Panc1 (cell line): ENCODE results near the gene AKAP6. TPM values are rescaled to one million over a fixed set of nuclear protein-coding genes. Genes with fewer than 3 reads are reported as not detected.

Experiments used
- ATAC-seq: fragments of 200-7000 bp; cut with Tn5 transposase; 2 replicates; pipeline ENCODE4 v1.9.1; 2020; ENCODE audit warnings: mild to moderate bottlenecking, moderate library complexity
- BruUV-seq: library from RNA; stranded (reverse); fragments of 400-500 nt; replicated peaks from 2 replicates; lab custom pipeline; 2021; lab: Mats Ljungman, UMichigan
- CTCF ChIA-PET: fragments of 300-600 bp; sonication (Branson Sonifier 250); formaldehyde crosslinking; loops from one replicate; lab custom pipeline; 2022; ENCODE audit warnings: antibody characterized with exemption; lab: Charles Lee
- POLR2A ChIA-PET: fragments of 300-600 bp; sonication (Branson Sonifier 250); formaldehyde crosslinking; loops from one replicate; lab custom pipeline; 2022; ENCODE audit warnings: antibody characterized with exemption; lab: Charles Lee
- DNase-seq: peaks from one replicate; pipeline ENCODE4 v3.0.0-alpha.2; 2010; ENCODE audit warnings: low read depth, low spot score
- H3K27ac ChIP-seq: 2 replicates; pipeline ENCODE4 v1.5.1; 2011; ENCODE audit warnings: mild to moderate bottlenecking, low read length, inconsistent platforms
- H3K27me3 ChIP-seq: fragments of 200-500 bp; sonication (Bioruptor generic); 2 replicates; pipeline ENCODE4 v1.6.0; 2014; ENCODE audit warnings: low read length, inconsistent platforms; ENCODE audit not compliant: control insufficient read depth, insufficient read depth
- H3K36me3 ChIP-seq: fragments of 200-500 bp; sonication (Bioruptor generic); 2 replicates; pipeline ENCODE4 v1.5.1; 2014; ENCODE audit warnings: inconsistent platforms, mild to moderate bottlenecking, low read length, moderate library complexity; ENCODE audit not compliant: control insufficient read depth, insufficient read depth
- H3K4me1 ChIP-seq: 2 replicates; pipeline ENCODE4 v1.5.1; 2011; ENCODE audit warnings: inconsistent platforms, mild to moderate bottlenecking, low read length, moderate library complexity; ENCODE audit not compliant: control insufficient read depth, insufficient read depth
- H3K4me3 ChIP-seq, 2 experiments: 2 replicates each; pipeline ENCODE4 v1.5.1; 2011 to 2012; ENCODE audit warnings: low read depth in 2 of 2, low read length in 2 of 2, mild to moderate bottlenecking in 2 of 2, inconsistent platforms in 1 of 2, moderate library complexity in 1 of 2
- H3K9me3 ChIP-seq: fragments of 200-500 bp; sonication (Bioruptor generic); 2 replicates; pipeline ENCODE4 v1.5.1; 2014; ENCODE audit warnings: low read depth, mild to moderate bottlenecking, inconsistent platforms, low read length, moderate library complexity; ENCODE audit not compliant: control insufficient read depth, insufficient read depth
- CTCF ChIP-seq: fragments of 450-650 bp; IDR thresholded peaks from 2 replicates; pipeline ENCODE4 v1.5.1; 2017; ENCODE audit warnings: mild to moderate bottlenecking
- POLR2AphosphoS5 ChIP-seq: IDR thresholded peaks from 2 replicates; pipeline ENCODE4 v1.6.1; 2012; ENCODE audit warnings: mild to moderate bottlenecking, low read depth, low read length, moderate library complexity
- REST ChIP-seq, 2 experiments: IDR thresholded peaks; 2 replicates each; pipeline ENCODE4 v1.6.1; 2011 to 2012; ENCODE audit warnings: low read depth in 2 of 2, control low read depth in 1 of 2, low read length in 1 of 2, mild to moderate bottlenecking in 1 of 2, moderate library complexity in 1 of 2; ENCODE audit not compliant: insufficient read depth in 1 of 2
- SIN3A ChIP-seq: IDR thresholded peaks from 2 replicates; pipeline ENCODE4 v1.6.1; 2012; ENCODE audit warnings: low read depth, mild to moderate bottlenecking, low read length, moderate library complexity, borderline replicate concordance; ENCODE audit not compliant: insufficient read depth
- TCF7L2 ChIP-seq: IDR thresholded peaks from 2 replicates; pipeline ENCODE4 v1.6.1; 2011; ENCODE audit warnings: mild to moderate bottlenecking, low read depth, low read length, inconsistent platforms
- in situ Hi-C: cut with HindIII; loops from 2 replicates; pipeline ENCODE4 v1.10.0; 2016; ENCODE audit warnings: low sequenced_read_pairs, low pct_unique_long_range_greater_than_20kb
- intact Hi-C: fragments of 100-400 bp; cut with micrococcal nuclease; formaldehyde crosslinking; loops from one replicate; pipeline ENCODE4 v1.10.0; 2022; ENCODE audit not compliant: unreplicated experiment
- total RNA-seq: library from RNA; stranded (reverse); gene quantifications from one replicate; pipeline ENCODE4 v1.2.1, GENCODE V29; 2021; ENCODE audit not compliant: unreplicated experiment

AKAP6 gene
- total RNA-seq, 1 experiment from 2014 or later = 0.82 TPM

DNA sequence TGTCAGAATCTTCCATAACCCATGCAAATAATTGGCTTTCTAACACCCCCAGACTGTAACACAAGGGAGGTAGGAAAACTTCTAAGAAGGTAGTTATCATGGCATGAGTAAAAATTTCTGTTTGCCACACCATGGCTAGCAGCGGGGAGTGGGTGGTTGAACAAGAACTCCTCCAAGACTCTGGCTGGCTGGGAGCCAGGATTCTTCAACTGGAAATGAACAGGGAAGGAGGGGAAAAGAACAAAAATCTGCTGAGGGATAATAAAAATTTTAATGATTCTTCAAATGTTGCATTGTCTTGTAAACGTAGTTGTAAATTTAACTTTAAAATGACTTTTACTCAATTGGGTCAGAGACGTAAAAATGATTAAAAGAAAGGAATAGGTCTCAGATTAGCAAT is 78.9 kb downstream of the AKAP6 start:
- ChIA-PET CTCF (no interaction called here), POLR2A (no interaction called here)
- no TSS peak for BruUV-seq
- no peaks in the 10 kb centered on the region for H3K9me3 ChIP-seq
- H3K27me3 ChIP-seq = no peaks in the 10 kb centered on the region
- no peak overlapping the region for H3K27ac ChIP-seq
- no peaks in the 10 kb centered on the region for H3K4me1 ChIP-seq
- ATAC-seq (no peak), DNase-seq (no peak)
- no peak for TF ChIP-seq TCF7L2
- TF ChIP-seq POLR2AphosphoS5 = no peak
- no peak for TF ChIP-seq REST (IDR thresholded peaks at IDR 0.05; ENCODE audit: insufficient read depth in 1 of 2, low read depth in 2 of 2, low read length in 1 of 2)
- no peak for TF ChIP-seq SIN3A
- no peak for TF ChIP-seq CTCF
- no peak overlapping the region for H3K4me3 ChIP-seq
- no peaks in the 10 kb centered on the region for H3K36me3 ChIP-seq
- intact Hi-C loops (no loop called here), in situ Hi-C loops (no loop called here)

DNA sequence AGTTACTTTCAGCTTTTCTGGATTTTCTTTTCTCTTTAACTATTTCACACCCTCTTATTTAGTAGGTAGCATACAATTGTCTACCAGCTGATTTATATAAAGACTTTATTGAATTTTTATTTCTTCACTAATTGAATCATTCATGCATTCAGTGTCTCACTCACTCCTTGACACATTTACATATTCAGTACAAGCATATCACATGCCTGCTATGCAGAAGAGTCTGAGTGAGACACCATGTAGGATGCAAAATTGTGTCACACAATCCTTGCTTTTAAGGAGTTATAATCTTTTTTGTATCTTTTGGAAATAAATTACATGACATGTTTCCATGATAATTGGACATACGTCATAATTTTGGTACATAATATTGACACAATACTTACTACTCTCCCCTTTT is 83.0 kb downstream of the AKAP6 start:
- Histone ChIP-seq H3K36me3 (no peaks in the 10 kb centered on the region), H3K9me3 (no peaks in the 10 kb centered on the region), H3K27ac (no peak overlapping the region), H3K4me3 (no peak overlapping the region), H3K27me3 (no peaks in the 10 kb centered on the region), H3K4me1 (no peaks in the 10 kb centered on the region)
- ChIA-PET CTCF (no interaction called here), POLR2A (no interaction called here)
- BruUV-seq = no TSS peak
- ATAC-seq (no peak), DNase-seq (no peak)
- intact Hi-C loops (no loop called here), in situ Hi-C loops (no loop called here)
- TF ChIP-seq TCF7L2 = no peak

DNA sequence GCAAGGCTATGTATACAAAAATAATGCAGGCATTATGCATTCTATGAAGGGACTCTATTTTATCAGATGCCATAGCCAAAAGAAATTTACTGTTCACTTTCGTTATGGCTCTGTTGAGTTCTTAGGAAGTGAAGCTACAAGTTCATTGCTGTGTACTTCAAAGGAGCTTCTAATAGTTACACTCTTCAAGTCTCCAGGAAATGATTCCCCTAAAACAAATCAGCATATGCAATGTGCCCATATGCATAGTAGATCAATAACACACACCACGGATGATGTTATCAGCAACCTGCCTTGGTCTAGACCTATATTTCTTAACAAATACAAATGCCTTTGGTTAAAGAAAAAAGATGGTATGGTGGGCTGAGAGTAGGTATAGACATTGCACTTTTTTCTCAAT is 83.4 kb downstream of the AKAP6 start:
- no peaks in the 10 kb centered on the region for H3K4me1 ChIP-seq
- DNase-seq (no peak), ATAC-seq (no peak)
- H3K36me3 ChIP-seq = no peaks in the 10 kb centered on the region
- ChIA-PET POLR2A (no interaction called here), CTCF (no interaction called here)
- no peaks in the 10 kb centered on the region for H3K9me3 ChIP-seq
- intact Hi-C loops (no loop called here), in situ Hi-C loops (no loop called here)
- no TSS peak for BruUV-seq
- no peak overlapping the region for H3K4me3 ChIP-seq
- no peaks in the 10 kb centered on the region for H3K27me3 ChIP-seq
- no peak for TF ChIP-seq SIN3A
- no peak for TF ChIP-seq TCF7L2
- no peak overlapping the region for H3K27ac ChIP-seq
